Endodermal cell (in vitro differentiated cells): ENCODE data around the gene HSD11B2. TPM values are rescaled to one million over a fixed set of nuclear protein-coding genes. Genes with fewer than 3 reads are reported as not detected.

Experiments used
- DNase-seq: peaks from one replicate; pipeline ENCODE4 v3.0.0-alpha.2; 2017
- H3K27ac ChIP-seq: 2 replicates; pipeline ENCODE4 v1.5.1; 2013; ENCODE audit warnings: mild to moderate bottlenecking, low read depth, low read length, moderate library complexity
- H3K27me3 ChIP-seq: 2 replicates; pipeline ENCODE4 v1.6.1; 2013; ENCODE audit warnings: mild to moderate bottlenecking, low read length, moderate library complexity; ENCODE audit not compliant: insufficient read depth, control insufficient read depth, poor library complexity, severe bottlenecking
- H3K36me3 ChIP-seq: 2 replicates; pipeline ENCODE4 v1.7.0; 2013; ENCODE audit warnings: mild to moderate bottlenecking, low read length, moderate library complexity; ENCODE audit not compliant: control insufficient read depth, insufficient read depth
- H3K4me1 ChIP-seq: one replicate; pipeline ENCODE4 v1.7.0; 2013; ENCODE audit warnings: low read length; ENCODE audit not compliant: control insufficient read depth, insufficient read depth
- H3K4me3 ChIP-seq: 2 replicates; pipeline ENCODE4 v1.5.1; 2013; ENCODE audit warnings: mild to moderate bottlenecking, low read length, moderate library complexity
- H3K9ac ChIP-seq: 2 replicates; pipeline ENCODE4 v1.6.1; 2013; ENCODE audit warnings: mild to moderate bottlenecking, low read length, moderate library complexity; ENCODE audit not compliant: poor library complexity, severe bottlenecking; ENCODE audit errors: extremely low read depth
- H3K9me3 ChIP-seq: 2 replicates; pipeline ENCODE4 v1.6.1; 2013; ENCODE audit warnings: mild to moderate bottlenecking, low read length, moderate library complexity; ENCODE audit not compliant: control insufficient read depth
- H3K27ac Mint-ChIP-seq: 2 replicates; pipeline ENCODE4 v1.8.0; 2020; ENCODE audit warnings: mixed read lengths
- H3K27me3 Mint-ChIP-seq: 2 replicates; pipeline ENCODE4 v1.8.0; 2021; ENCODE audit warnings: mild to moderate bottlenecking, mixed read lengths; ENCODE audit not compliant: insufficient read depth
- H3K36me3 Mint-ChIP-seq: 2 replicates; pipeline ENCODE4 v1.8.0; 2020; ENCODE audit warnings: low read depth, mixed read lengths
- H3K4me1 Mint-ChIP-seq: 2 replicates; pipeline ENCODE4 v1.8.0; 2020; ENCODE audit warnings: mixed read lengths
- H3K4me3 Mint-ChIP-seq: 2 replicates; pipeline ENCODE4 v1.8.0; 2020; ENCODE audit warnings: mild to moderate bottlenecking, moderate library complexity, mixed read lengths
- H3K9me3 Mint-ChIP-seq: 2 replicates; pipeline ENCODE4 v1.8.0; 2020; ENCODE audit warnings: mild to moderate bottlenecking, mixed read lengths
- WGBS, 2 experiments: methylation state at CpG; one replicate each; pipeline versions ENCODE4 v1.1.5 to v1.1.7; 2013; ENCODE audit warnings: missing lambda C conversion rate in 2 of 2, mixed read lengths in 1 of 2; ENCODE audit not compliant: insufficient coverage in 1 of 2, insufficient read length in 1 of 2; 5-methylcytosine and 5-hydroxymethylcytosine counted together
- total RNA-seq, 2 donors: library from RNA; stranded (reverse); fragmentation: NEBNext Ultra II Directional in 1 of 2; extraction: Animal tissue kit (Norgen Biotek cat#: 25700) in 1 of 2; gene quantifications; 2 replicates in 1 of 2; 3 replicates in 1 of 2; pipeline ENCODE4 v1.2.1, GENCODE V29; 2021
- TF ChIP-seq, protein P1 (sequence below): fragments of 200-600 bp; sonication (generic); conservative IDR thresholded peaks from 2 replicates; pipeline ENCODE4 v1.5.0; 2021; ENCODE audit warnings: antibody characterized with exemption, mild to moderate bottlenecking

The HSD11B2 gene
- total RNA-seq, 2 donors from 2014 or later = 10.4 to 14.7 TPM

DNA sequence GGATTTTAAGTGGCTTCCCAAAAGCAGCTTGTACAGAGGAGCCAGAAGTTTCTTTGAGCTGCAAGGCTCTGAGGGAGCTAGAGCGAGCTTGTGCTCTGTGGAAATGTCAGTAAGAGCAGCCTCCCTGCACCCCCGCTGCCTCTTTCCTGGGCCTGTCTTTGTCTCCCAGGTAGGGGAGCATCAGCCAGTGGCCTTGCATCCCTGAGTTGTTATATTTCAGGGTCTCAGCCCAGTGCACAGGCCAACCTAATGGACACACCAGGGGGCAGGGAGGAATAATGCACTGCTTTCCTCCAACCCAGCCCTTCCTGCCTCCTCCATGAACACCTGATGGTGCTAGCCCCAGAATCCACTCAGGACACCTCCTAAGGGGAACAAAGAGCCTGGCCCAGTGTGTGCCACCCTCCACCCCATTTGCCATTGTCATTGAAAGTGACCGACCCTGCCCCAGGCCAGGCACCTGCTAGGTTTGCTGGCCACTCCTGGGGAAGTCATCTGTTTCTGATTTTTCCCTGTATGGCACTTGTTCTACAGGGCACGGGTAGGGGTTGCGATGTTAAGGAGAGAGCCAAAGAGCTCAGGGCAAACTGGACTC lies 44.0 kb upstream of the HSD11B2 start:
- 86 to 91% methylated on average over 4 to 5 of the region's 5 CpGs for WGBS, 2 experiments
- H3K36me3 Mint-ChIP-seq = no peaks in the 10 kb centered on the region
- no peak overlapping the region for H3K27ac Mint-ChIP-seq
- Histone ChIP-seq H3K4me1 (no peaks in the 10 kb centered on the region), H3K36me3 (no peaks in the 10 kb centered on the region), H3K9ac (no peak overlapping the region), H3K27me3 (peaks cover 3% of the 10 kb centered on the region), H3K27ac (no peak overlapping the region), H3K9me3 (no peaks in the 10 kb centered on the region), H3K4me3 (no peak overlapping the region)
- no peaks in the 10 kb centered on the region for H3K9me3 Mint-ChIP-seq
- no peak overlapping the region for H3K4me3 Mint-ChIP-seq
- peaks cover 41% of the 10 kb centered on the region for H3K27me3 Mint-ChIP-seq
- no peaks in the 10 kb centered on the region for H3K4me1 Mint-ChIP-seq
- TF ChIP-seq, protein P1, sequence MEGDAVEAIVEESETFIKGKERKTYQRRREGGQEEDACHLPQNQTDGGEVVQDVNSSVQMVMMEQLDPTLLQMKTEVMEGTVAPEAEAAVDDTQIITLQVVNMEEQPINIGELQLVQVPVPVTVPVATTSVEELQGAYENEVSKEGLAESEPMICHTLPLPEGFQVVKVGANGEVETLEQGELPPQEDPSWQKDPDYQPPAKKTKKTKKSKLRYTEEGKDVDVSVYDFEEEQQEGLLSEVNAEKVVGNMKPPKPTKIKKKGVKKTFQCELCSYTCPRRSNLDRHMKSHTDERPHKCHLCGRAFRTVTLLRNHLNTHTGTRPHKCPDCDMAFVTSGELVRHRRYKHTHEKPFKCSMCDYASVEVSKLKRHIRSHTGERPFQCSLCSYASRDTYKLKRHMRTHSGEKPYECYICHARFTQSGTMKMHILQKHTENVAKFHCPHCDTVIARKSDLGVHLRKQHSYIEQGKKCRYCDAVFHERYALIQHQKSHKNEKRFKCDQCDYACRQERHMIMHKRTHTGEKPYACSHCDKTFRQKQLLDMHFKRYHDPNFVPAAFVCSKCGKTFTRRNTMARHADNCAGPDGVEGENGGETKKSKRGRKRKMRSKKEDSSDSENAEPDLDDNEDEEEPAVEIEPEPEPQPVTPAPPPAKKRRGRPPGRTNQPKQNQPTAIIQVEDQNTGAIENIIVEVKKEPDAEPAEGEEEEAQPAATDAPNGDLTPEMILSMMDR = no peak
- no peak for DNase-seq

DNA sequence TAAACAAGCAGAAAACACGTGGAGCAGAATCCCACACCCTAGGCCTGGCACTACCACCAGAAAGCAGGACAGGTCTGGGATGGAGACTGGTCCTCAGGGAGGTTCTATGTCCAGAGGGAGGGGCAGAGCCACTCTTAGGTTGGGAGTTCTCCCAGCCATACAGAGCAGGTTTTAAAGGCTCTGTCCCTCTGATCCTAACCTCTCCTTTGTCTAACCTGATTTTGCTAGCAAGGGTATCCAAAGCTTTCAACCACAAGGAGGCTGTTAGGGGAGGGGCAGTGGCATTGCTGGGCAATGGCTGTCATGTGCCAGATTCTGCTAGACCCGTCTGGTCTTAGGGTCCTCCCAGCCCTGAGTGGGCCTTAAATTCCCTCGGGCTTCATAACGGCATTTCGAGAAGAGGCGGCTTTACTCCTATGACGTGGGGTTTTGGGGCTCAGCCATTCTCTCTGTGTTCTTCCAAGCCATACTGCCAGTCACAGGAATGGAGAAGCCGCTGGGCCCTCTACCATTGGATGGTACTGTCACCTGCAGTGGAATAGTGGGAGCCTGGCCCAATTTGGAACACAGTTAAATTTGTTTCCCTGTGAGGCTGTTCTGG lies 43.3 kb upstream of the HSD11B2 start:
- peaks cover under 1% of the 10 kb centered on the region for H3K4me1 ChIP-seq
- H3K27me3 Mint-ChIP-seq = peaks cover 44% of the 10 kb centered on the region
- 81 to 84% methylated on average over 7 to 8 of the region's 8 CpGs for WGBS, 2 experiments
- no peaks in the 10 kb centered on the region for H3K36me3 ChIP-seq
- H3K9me3 ChIP-seq = no peaks in the 10 kb centered on the region
- no peaks in the 10 kb centered on the region for H3K9me3 Mint-ChIP-seq
- H3K27ac ChIP-seq = no peak overlapping the region
- no peaks in the 10 kb centered on the region for H3K4me1 Mint-ChIP-seq
- no peak for DNase-seq
- H3K27ac Mint-ChIP-seq = no peak overlapping the region
- TF ChIP-seq, protein P1 = no peak
- H3K4me3 ChIP-seq = no peak overlapping the region
- no peak overlapping the region for H3K9ac ChIP-seq
- H3K4me3 Mint-ChIP-seq = no peak overlapping the region
- H3K27me3 ChIP-seq = peaks cover 9% of the 10 kb centered on the region
- no peaks in the 10 kb centered on the region for H3K36me3 Mint-ChIP-seq

DNA sequence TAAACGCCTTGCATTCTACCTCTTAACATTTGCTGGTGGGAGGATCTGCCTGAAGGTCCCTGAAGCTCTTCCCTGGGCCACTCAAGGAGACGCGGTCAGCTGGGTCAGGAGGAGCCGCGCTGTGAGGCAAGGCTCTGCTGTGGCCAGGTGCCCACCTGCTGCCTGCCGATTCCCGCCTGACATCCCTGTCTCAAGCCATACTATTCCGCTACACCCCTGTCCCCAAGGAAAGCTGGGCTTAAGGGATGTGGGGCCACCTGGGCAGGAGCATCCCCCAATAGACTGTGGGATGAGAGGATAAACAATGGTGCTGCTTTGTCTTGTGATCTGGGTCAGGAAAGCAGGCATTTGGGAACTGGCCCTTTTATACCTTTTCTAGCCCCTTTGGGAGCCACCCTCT lies 42.7 kb upstream of the HSD11B2 start:
- peaks cover 5% of the 10 kb centered on the region for H3K4me1 ChIP-seq
- Mint-ChIP-seq H3K4me1 (no peaks in the 10 kb centered on the region), H3K27me3 (peaks cover 50% of the 10 kb centered on the region), H3K36me3 (no peaks in the 10 kb centered on the region), H3K4me3 (no peak overlapping the region), H3K27ac (no peak overlapping the region), H3K9me3 (no peaks in the 10 kb centered on the region)
- WGBS, 2 experiments = 93 to 96% methylated on average over 5 to 8 of the region's 8 CpGs
- H3K9me3 ChIP-seq = no peaks in the 10 kb centered on the region
- H3K9ac ChIP-seq = no peak overlapping the region
- peaks cover 15% of the 10 kb centered on the region for H3K27me3 ChIP-seq
- TF ChIP-seq, protein P1 = no peak
- H3K36me3 ChIP-seq = no peaks in the 10 kb centered on the region
- H3K4me3 ChIP-seq = no peak overlapping the region
- DNase-seq = no peak
- H3K27ac ChIP-seq = no peak overlapping the region
